Skeletal muscle tissue (tissue), 4 donors: ENCODE results near the gene STRADA. TPM values are rescaled to one million over a fixed set of nuclear protein-coding genes. Genes with fewer than 3 reads are reported as not detected.
"Not testable (repeated sequence)": the region's sequence is repeated elsewhere in the genome, so short reads cannot be mapped to it uniquely, and the experiment has no call there.

Experiments used
- H3K27ac ChIP-seq: one replicate; pipeline ENCODE4 v1.7.0; 2013; ENCODE audit warnings: mild to moderate bottlenecking, low read depth, low read length, inconsistent platforms
- H3K27me3 ChIP-seq, 3 donors: one replicate each; pipeline ENCODE4 v1.7.0; 2013; ENCODE audit warnings: low read length in 3 of 3; ENCODE audit not compliant: control insufficient read depth in 3 of 3, insufficient read depth in 3 of 3
- H3K36me3 ChIP-seq, 3 donors: one replicate each; pipeline ENCODE4 v1.7.0; 2013; ENCODE audit warnings: low read length in 3 of 3; ENCODE audit not compliant: control insufficient read depth in 3 of 3, insufficient read depth in 3 of 3
- H3K4me1 ChIP-seq, 3 donors: one replicate each; pipeline ENCODE4 v1.7.0; 2013; ENCODE audit warnings: low read length in 3 of 3, mild to moderate bottlenecking in 3 of 3; ENCODE audit not compliant: control insufficient read depth in 3 of 3, insufficient read depth in 3 of 3
- H3K4me3 ChIP-seq, 3 donors: one replicate each; pipeline ENCODE4 v1.7.0; 2013; ENCODE audit warnings: low read length in 3 of 3
- H3K9ac ChIP-seq, 3 donors: one replicate each; pipeline ENCODE4 v1.7.0; 2013; ENCODE audit warnings: low read length in 3 of 3, mild to moderate bottlenecking in 3 of 3, moderate library complexity in 2 of 3, low read depth in 1 of 3
- H3K9me3 ChIP-seq, 3 donors: one replicate each; pipeline ENCODE4 v1.7.0; 2013; ENCODE audit warnings: low read length in 3 of 3; ENCODE audit not compliant: control insufficient read depth in 3 of 3
- total RNA-seq: library from RNA; depleted of rRNA; stranded (reverse); fragments of >200 nt; gene quantifications from one replicate; pipeline ENCODE4 v1.2.3, GENCODE V29; 2014
- donor health status: Osteomylitis.

The STRADA gene
- total RNA-seq, 1 donor from 2014 or later: 13.6 TPM

GRCh38 chr17:63720194-63720593 lies 21.4 kb downstream of the STRADA start:
- H3K4me1 ChIP-seq, H3K9me3 ChIP-seq, H3K9ac ChIP-seq, H3K27me3 ChIP-seq, H3K27ac ChIP-seq, H3K36me3 ChIP-seq, H3K4me3 ChIP-seq: not testable (repeated sequence)

GRCh38 chr17:63718988-63719387 lies 22.6 kb downstream of the STRADA start:
- Histone ChIP-seq H3K36me3 (peaks cover 1 to 8% (median 6%) of the 10 kb centered on the region in 3 donors), H3K9ac (no peak overlapping the region), H3K4me1 (peaks cover 0 to 4% (median 3%) of the 10 kb centered on the region in 3 donors), H3K9me3 (no peaks in the 10 kb centered on the region), H3K4me3 (no peak overlapping the region), H3K27ac (no peak overlapping the region), H3K27me3 (no peaks in the 10 kb centered on the region)

DNA sequence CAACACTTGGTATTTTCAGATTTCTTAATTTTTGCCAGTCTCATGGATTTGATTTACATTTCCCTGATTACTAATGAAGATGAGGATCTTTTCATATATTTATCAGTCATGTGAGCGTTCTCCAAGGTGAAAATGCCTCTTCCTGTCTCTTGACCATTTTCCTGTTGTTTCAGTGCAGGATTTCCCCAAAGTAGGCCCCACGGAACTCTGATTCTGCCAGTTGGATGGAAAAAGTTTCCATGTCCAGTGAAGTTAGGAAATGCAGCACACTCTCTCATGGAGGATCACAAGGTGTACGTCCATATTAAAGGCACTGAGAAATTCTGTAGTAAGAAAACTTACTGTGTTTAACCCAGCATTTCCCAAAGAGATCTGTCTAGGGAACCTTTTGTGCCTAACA lies 25.2 kb downstream of the STRADA start:
- no peaks in the 10 kb centered on the region for H3K9me3 ChIP-seq
- no peak overlapping the region for H3K27ac ChIP-seq
- H3K4me1 ChIP-seq: peaks cover 0 to 4% (median 3%) of the 10 kb centered on the region in 3 donors
- H3K4me3 ChIP-seq: no peak overlapping the region
- peaks cover 16 to 25% (median 24%) of the 10 kb centered on the region in 3 donors for H3K36me3 ChIP-seq
- no peak overlapping the region for H3K9ac ChIP-seq
- H3K27me3 ChIP-seq: no peaks in the 10 kb centered on the region

- H3K9ac ChIP-seq: peak overlapping the region in 1 of 3 donors; percentile 63
- H3K27me3 ChIP-seq: no peaks in the 10 kb centered on the region
- peaks cover 0 to 4% (median 3%) of the 10 kb centered on the region in 3 donors for H3K4me1 ChIP-seq
- no peak overlapping the region for H3K4me3 ChIP-seq
- H3K36me3 ChIP-seq: peaks cover 26 to 38% (median 37%) of the 10 kb centered on the region in 3 donors
- H3K27ac ChIP-seq: no peak overlapping the region
- no peaks in the 10 kb centered on the region for H3K9me3 ChIP-seq
Measured at GRCh38 chr17:63714550-63715277, 26.9 kb downstream of the STRADA start.

- H3K27ac ChIP-seq: no peak overlapping the region
- H3K36me3 ChIP-seq: peaks cover 62 to 69% (median 65%) of the 10 kb centered on the region in 3 donors
- H3K27me3 ChIP-seq: no peaks in the 10 kb centered on the region
- H3K4me3 ChIP-seq: no peak overlapping the region
- H3K9ac ChIP-seq: no peak overlapping the region
- no peaks in the 10 kb centered on the region for H3K9me3 ChIP-seq
- no peaks in the 10 kb centered on the region for H3K4me1 ChIP-seq
Measured at GRCh38 chr17:63709110-63709509, 32.5 kb downstream of the STRADA start.

- no peaks in the 10 kb centered on the region for H3K9me3 ChIP-seq
- no peak overlapping the region for H3K9ac ChIP-seq
- H3K36me3 ChIP-seq: peaks cover 64 to 67% (median 66%) of the 10 kb centered on the region in 3 donors
- H3K4me3 ChIP-seq: no peak overlapping the region
- no peaks in the 10 kb centered on the region for H3K27me3 ChIP-seq
- H3K4me1 ChIP-seq: peaks cover 0 to 4% (median 0%) of the 10 kb centered on the region in 3 donors
- H3K27ac ChIP-seq: no peak overlapping the region
Measured at GRCh38 chr17:63707151-63707550, 34.4 kb downstream of the STRADA start.

DNA sequence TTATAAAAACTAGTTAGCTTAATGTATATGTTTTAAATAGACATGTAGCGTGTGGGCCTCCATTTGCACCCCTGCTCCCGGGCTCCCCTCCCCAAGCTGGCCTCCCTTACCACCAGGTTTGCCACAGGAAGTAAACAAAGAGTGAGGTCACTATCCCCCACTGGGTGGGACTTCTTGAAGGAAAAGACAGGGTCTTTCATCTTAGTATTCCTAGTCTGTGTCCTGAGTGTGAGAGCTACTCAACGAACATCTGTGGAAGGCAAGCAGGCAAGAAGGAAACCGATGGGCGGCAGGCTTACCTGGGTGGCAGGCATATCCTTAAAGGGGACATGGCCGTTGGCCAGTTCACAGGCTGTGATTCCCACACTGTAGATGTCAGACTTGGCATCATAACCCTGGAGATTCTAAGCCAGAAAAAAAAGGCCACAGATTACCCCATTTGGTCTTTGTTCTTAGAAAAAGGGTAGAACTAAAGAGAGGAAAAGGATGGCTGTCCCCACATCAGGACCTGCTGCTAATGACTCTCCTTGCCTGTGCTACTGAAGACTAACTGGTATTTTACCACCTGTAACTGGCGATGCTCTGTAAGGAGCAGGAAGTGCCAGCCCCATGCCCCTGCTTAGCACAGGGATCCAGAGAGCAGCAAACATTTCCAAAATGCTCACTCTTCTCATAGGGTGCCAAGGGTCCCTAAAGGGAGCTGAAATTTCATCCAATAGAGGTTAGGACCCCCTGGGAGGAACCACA lies 35.1 kb downstream of the STRADA start:
- H3K27ac ChIP-seq: no peak overlapping the region
- no peak overlapping the region for H3K4me3 ChIP-seq
- H3K9ac ChIP-seq: no peak overlapping the region

GRCh38 chr17:63705657-63706056 lies 35.9 kb downstream of the STRADA start:
- Histone ChIP-seq H3K9me3 (no peaks in the 10 kb centered on the region), H3K36me3 (peaks cover 55 to 58% (median 55%) of the 10 kb centered on the region in 3 donors), H3K9ac (no peak overlapping the region), H3K4me3 (no peak overlapping the region), H3K27ac (no peak overlapping the region), H3K27me3 (peaks cover 0 to 7% (median 5%) of the 10 kb centered on the region in 3 donors), H3K4me1 (peaks cover 8 to 14% (median 8%) of the 10 kb centered on the region in 3 donors)

More for the DNA sequence above, 35.1 kb downstream of the STRADA start:
- H3K9me3 ChIP-seq: no peaks in the 10 kb centered on the region
- H3K36me3 ChIP-seq: peaks cover 58 to 61% (median 60%) of the 10 kb centered on the region in 3 donors
- peaks cover under 1 to 5% (median under 1%) of the 10 kb centered on the region in 3 donors for H3K4me1 ChIP-seq
- peaks cover 0 to under 1% (median 0%) of the 10 kb centered on the region in 3 donors for H3K27me3 ChIP-seq

- Histone ChIP-seq H3K27me3 (peaks cover 0 to 7% (median 5%) of the 10 kb centered on the region in 3 donors), H3K27ac (no peak overlapping the region), H3K4me3 (no peak overlapping the region), H3K36me3 (peaks cover 49 to 50% (median 49%) of the 10 kb centered on the region in 3 donors), H3K9me3 (no peaks in the 10 kb centered on the region), H3K9ac (no peak overlapping the region), H3K4me1 (peaks cover 8 to 14% (median 8%) of the 10 kb centered on the region in 3 donors)
Measured at GRCh38 chr17:63704836-63705235, 36.8 kb downstream of the STRADA start.

DNA sequence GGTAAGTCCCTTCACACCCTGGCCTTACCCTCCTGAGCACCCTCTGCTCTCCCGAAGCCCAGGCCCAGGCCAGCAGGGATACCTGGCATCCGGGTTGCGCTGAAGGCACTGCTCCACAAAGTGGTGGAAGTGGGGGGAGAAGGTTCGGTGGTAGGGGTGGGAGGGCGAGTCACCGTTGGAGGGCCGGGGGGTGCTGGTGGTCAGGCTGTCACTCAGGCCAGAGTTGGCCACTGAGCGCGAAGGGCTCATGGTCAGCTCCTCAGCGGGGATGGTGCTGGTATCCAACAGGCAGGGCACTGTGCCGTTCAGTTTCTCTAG lies 37.4 kb downstream of the STRADA start:
- Histone ChIP-seq H3K9me3 (no peaks in the 10 kb centered on the region), H3K27ac (no peak overlapping the region), H3K27me3 (peaks cover 0 to 7% (median 5%) of the 10 kb centered on the region in 3 donors), H3K4me3 (no peak overlapping the region), H3K36me3 (peaks cover 43 to 46% (median 44%) of the 10 kb centered on the region in 3 donors), H3K4me1 (peaks cover 8 to 14% (median 8%) of the 10 kb centered on the region in 3 donors), H3K9ac (no peak overlapping the region)
